Esophagus muscularis mucosa (tissue), 4 donors: Measurements from ENCODE around the gene RALY. TPM values are rescaled to one million over a fixed set of nuclear protein-coding genes. Genes with fewer than 3 reads are reported as not detected.
A peak's percentile ranks its signal among the peaks of the same experiment; 100 is the strongest.

ENCODE experiments used
- DNase-seq: peaks from one replicate; pipeline ENCODE4 v3.0.0-alpha.2; 2017; ENCODE audit errors: extremely low spot score
- H3K27ac ChIP-seq, 4 donors: fragments of 200-600 bp; sonication (generic); replicated peaks in 1 of 4; 1 replicate in 3 of 4; 2 replicates in 1 of 4; pipeline ENCODE4 v1.5.1; 2016 to 2019; ENCODE audit warnings: mild to moderate bottlenecking in 1 of 4
- H3K27me3 ChIP-seq, 4 donors: fragments of 200-600 bp; sonication (generic); one replicate each; pipeline versions ENCODE4 v1.5.1 to v1.6.0; 2016 to 2019
- H3K36me3 ChIP-seq, 4 donors: fragments of 200-600 bp; sonication (generic); one replicate each; pipeline ENCODE4 v1.5.1; 2016 to 2019
- H3K4me1 ChIP-seq, 4 donors: fragments of 200-600 bp; sonication (generic); one replicate each; pipeline ENCODE4 v1.5.1; 2016 to 2019
- H3K4me3 ChIP-seq, 4 donors: fragments of 200-600 bp; sonication (generic); 1 replicate in 2 of 4; 2 replicates in 2 of 4; pipeline ENCODE4 v1.5.1; 2016 to 2019; ENCODE audit warnings: mild to moderate bottlenecking in 4 of 4, moderate library complexity in 1 of 4
- H3K9me3 ChIP-seq, 4 donors: fragments of 200-600 bp; sonication (generic); 1 replicate in 3 of 4; 2 replicates in 1 of 4; pipeline ENCODE4 v1.5.1; 2016 to 2019
- EP300 ChIP-seq: sonication (generic); formaldehyde crosslinking; IDR thresholded peaks from one replicate; pipeline ENCODE4 v1.6.1; 2017; ENCODE audit warnings: antibody characterized with exemption
- POLR2A ChIP-seq: fragments of 450-650 bp; IDR thresholded peaks from one replicate; pipeline ENCODE4 v1.6.1; 2017; ENCODE audit warnings: antibody characterized with exemption, moderate library complexity, mild to moderate bottlenecking, low read depth
- POLR2AphosphoS5 ChIP-seq, 2 donors: sonication (generic); formaldehyde crosslinking; IDR thresholded peaks; one replicate each; pipeline ENCODE4 v1.6.1; 2017; ENCODE audit warnings: antibody characterized with exemption in 2 of 2
- WGBS: methylation state at CpG from one replicate; pipeline ENCODE4 v1.1.5; 2018; 5-methylcytosine and 5-hydroxymethylcytosine counted together
- intact Hi-C: fragments of 100-400 bp; cut with DNase I; formaldehyde crosslinking; loops from one replicate; pipeline ENCODE4 v1.15.1; 2023
- total RNA-seq, 4 donors: library from RNA; depleted of rRNA; stranded (reverse); fragments of >200 nt; gene quantifications; one replicate each; pipeline versions ENCODE4 v1.1.0 to v1.2.1, GENCODE V29; 2016
- TF ChIP-seq, protein P1 (sequence below), 3 experiments: fragments of 200-600 bp in 2 of 3; fragments of 450-650 bp in 1 of 3; sonication (generic) in 2 of 3; IDR thresholded peaks; one replicate each; pipeline ENCODE4 v1.5.1; 2017 to 2019; ENCODE audit warnings: antibody characterized with exemption in 3 of 3, mild to moderate bottlenecking in 2 of 3, moderate library complexity in 1 of 3

Gene RALY
- total RNA-seq, 4 donors from 2014 or later: 114 to 121 (median 117) TPM

- H3K4me3 ChIP-seq: no peak overlapping the region
- TF ChIP-seq, protein P1, sequence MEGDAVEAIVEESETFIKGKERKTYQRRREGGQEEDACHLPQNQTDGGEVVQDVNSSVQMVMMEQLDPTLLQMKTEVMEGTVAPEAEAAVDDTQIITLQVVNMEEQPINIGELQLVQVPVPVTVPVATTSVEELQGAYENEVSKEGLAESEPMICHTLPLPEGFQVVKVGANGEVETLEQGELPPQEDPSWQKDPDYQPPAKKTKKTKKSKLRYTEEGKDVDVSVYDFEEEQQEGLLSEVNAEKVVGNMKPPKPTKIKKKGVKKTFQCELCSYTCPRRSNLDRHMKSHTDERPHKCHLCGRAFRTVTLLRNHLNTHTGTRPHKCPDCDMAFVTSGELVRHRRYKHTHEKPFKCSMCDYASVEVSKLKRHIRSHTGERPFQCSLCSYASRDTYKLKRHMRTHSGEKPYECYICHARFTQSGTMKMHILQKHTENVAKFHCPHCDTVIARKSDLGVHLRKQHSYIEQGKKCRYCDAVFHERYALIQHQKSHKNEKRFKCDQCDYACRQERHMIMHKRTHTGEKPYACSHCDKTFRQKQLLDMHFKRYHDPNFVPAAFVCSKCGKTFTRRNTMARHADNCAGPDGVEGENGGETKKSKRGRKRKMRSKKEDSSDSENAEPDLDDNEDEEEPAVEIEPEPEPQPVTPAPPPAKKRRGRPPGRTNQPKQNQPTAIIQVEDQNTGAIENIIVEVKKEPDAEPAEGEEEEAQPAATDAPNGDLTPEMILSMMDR (IDR thresholded peaks at IDR 0.05): no peak
- TF ChIP-seq POLR2A (no peak), POLR2AphosphoS5 (IDR thresholded peaks at IDR 0.05) (no peak), EP300 (no peak)
- H3K36me3 ChIP-seq: peaks cover 5 to 30% (median 29%) of the 10 kb centered on the region in 4 donors
- intact Hi-C loops: no loop called here
- no peak overlapping the region for H3K27ac ChIP-seq
- no peaks in the 10 kb centered on the region for H3K27me3 ChIP-seq
- WGBS: 93% methylated on average over 1 of the region's 1 CpG
- H3K4me1 ChIP-seq: peaks cover 16 to 38% (median 27%) of the 10 kb centered on the region in 4 donors
- DNase-seq: no peak
- no peaks in the 10 kb centered on the region for H3K9me3 ChIP-seq
Observed at GRCh38 chr20:34029415-34029814, 35.7 kb downstream of the RALY start.

- H3K27ac ChIP-seq: no peak overlapping the region
- H3K27me3 ChIP-seq: no peaks in the 10 kb centered on the region
- H3K9me3 ChIP-seq: no peaks in the 10 kb centered on the region
- H3K4me1 ChIP-seq: peaks cover 6 to 27% (median 18%) of the 10 kb centered on the region in 4 donors
- H3K36me3 ChIP-seq: peaks cover 5 to 33% (median 29%) of the 10 kb centered on the region in 4 donors
- TF ChIP-seq EP300: no peak
- TF ChIP-seq POLR2A: no peak
- TF ChIP-seq, protein P1 (IDR thresholded peaks at IDR 0.05): no peak
- TF ChIP-seq POLR2AphosphoS5 (IDR thresholded peaks at IDR 0.05): no peak
- H3K4me3 ChIP-seq: no peak overlapping the region
- 95% methylated on average over 1 of the region's 1 CpG for WGBS
- DNase-seq: no peak
- intact Hi-C loops: no loop called here
Observed at GRCh38 chr20:34030456-34030855, 36.7 kb downstream of the RALY start.

DNA sequence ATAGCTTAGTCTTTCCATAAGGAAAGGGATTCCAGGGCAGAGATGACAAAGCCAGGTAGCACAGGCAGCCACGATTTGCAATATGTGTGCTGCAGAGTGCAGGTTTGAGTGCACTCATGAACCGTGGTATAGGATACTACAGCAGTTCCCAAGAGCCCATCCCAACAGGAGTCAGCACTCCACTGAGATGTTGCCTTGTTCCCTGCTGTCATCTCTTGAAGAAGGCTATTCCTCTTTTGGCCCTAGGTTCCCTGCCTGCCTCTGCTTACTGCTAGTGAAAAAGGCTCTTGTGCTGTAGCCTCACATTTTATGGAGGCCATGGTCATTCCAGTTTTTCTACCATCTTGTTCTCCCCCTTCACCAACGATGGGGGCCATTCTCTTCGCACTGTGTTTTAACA lies 40.2 kb downstream of the RALY start:
- WGBS: 91% methylated on average over 4 of the region's 4 CpGs
- no peak overlapping the region for H3K4me3 ChIP-seq
- H3K9me3 ChIP-seq: no peaks in the 10 kb centered on the region
- intact Hi-C loops: no loop called here
- no peaks in the 10 kb centered on the region for H3K27me3 ChIP-seq
- H3K27ac ChIP-seq: no peak overlapping the region
- H3K4me1 ChIP-seq: peaks cover 21 to 35% (median 32%) of the 10 kb centered on the region in 4 donors
- TF ChIP-seq POLR2AphosphoS5 (IDR thresholded peaks at IDR 0.05) (no peak), EP300 (no peak), POLR2A (no peak)
- TF ChIP-seq, protein P1 (IDR thresholded peaks at IDR 0.05): no peak
- DNase-seq: no peak
- H3K36me3 ChIP-seq: peaks cover 5 to 33% (median 29%) of the 10 kb centered on the region in 4 donors

- Histone ChIP-seq H3K36me3 (peaks cover 5 to 21% (median 20%) of the 10 kb centered on the region in 4 donors), H3K27me3 (no peaks in the 10 kb centered on the region), H3K4me3 (no peak overlapping the region), H3K27ac (no peak overlapping the region), H3K9me3 (no peaks in the 10 kb centered on the region), H3K4me1 (peaks cover 51 to 63% (median 60%) of the 10 kb centered on the region in 4 donors)
- no peak for DNase-seq
- WGBS: 73% methylated on average over 4 of the region's 4 CpGs
- intact Hi-C loops: no loop called here
- no peak for TF ChIP-seq EP300
- TF ChIP-seq, protein P1 (IDR thresholded peaks at IDR 0.05): no peak
- TF ChIP-seq POLR2A: no peak
- TF ChIP-seq POLR2AphosphoS5 (IDR thresholded peaks at IDR 0.05): no peak
Observed at GRCh38 chr20:34037121-34037520, 43.4 kb downstream of the RALY start.

GRCh38 chr20:34037767-34038166 lies 44.1 kb downstream of the RALY start:
- Histone ChIP-seq H3K4me1 (peaks cover 57 to 70% (median 66%) of the 10 kb centered on the region in 4 donors), H3K27me3 (no peaks in the 10 kb centered on the region), H3K36me3 (peaks cover 5 to 19% (median 14%) of the 10 kb centered on the region in 4 donors), H3K4me3 (no peak overlapping the region), H3K9me3 (no peaks in the 10 kb centered on the region), H3K27ac (no peak overlapping the region)
- no peak for DNase-seq
- 50% methylated on average over 2 of the region's 2 CpGs for WGBS
- intact Hi-C loops: no loop called here
- no peak for TF ChIP-seq EP300
- peak in 1 of 2 donors; percentile 32 for TF ChIP-seq POLR2AphosphoS5 (IDR thresholded peaks at IDR 0.05)
- TF ChIP-seq, protein P1 (IDR thresholded peaks at IDR 0.05): no peak
